Kasumi-1 (cell line): Measurements from ENCODE around the gene ZCCHC13.
"Not testable (repeated sequence)": the region's sequence is repeated elsewhere in the genome, so short reads cannot be mapped to it uniquely, and the experiment has no call there.

Source experiments
- DNase-seq, 2 experiments: peaks; one replicate each; lab custom pipeline; 2025; lab: John Stamatoyannopoulos, UW

ZCCHC13 gene

GRCh38 chrX:74324131-74324530, 20.2 kb downstream of the ZCCHC13 start:
- DNase-seq = no peak

- DNase-seq = no peak
These were observed 21.4 kb downstream of the ZCCHC13 start for GRCh38 chrX:74325130-74326059.

- DNase-seq = no peak
These were observed 34.9 kb downstream of the ZCCHC13 start for GRCh38 chrX:74338852-74339251.

- no peak for DNase-seq
These were observed 36.1 kb downstream of the ZCCHC13 start for GRCh38 chrX:74340051-74340450.

GRCh38 chrX:74342211-74342610, 38.2 kb downstream of the ZCCHC13 start:
- DNase-seq = not testable (repeated sequence)

GRCh38 chrX:74343343-74344279, 39.6 kb downstream of the ZCCHC13 start:
- peak; percentile 42 to 75 for DNase-seq

- no peak for DNase-seq
These were observed 40.3 kb downstream of the ZCCHC13 start for GRCh38 chrX:74344280-74344622.

- DNase-seq = no peak
These were observed 42.1 kb downstream of the ZCCHC13 start for GRCh38 chrX:74346088-74346487.

GRCh38 chrX:74349387-74349786, 45.4 kb downstream of the ZCCHC13 start:
- no peak for DNase-seq

GRCh38 chrX:74351760-74352159, 47.8 kb downstream of the ZCCHC13 start:
- DNase-seq = peak in 1 of 2 experiments; percentile 0

- no peak for DNase-seq
These were observed 50.0 kb downstream of the ZCCHC13 start for GRCh38 chrX:74353984-74354383.
